ENCODE data around the gene DBT.
"Not testable (repeated sequence)": the region's sequence is repeated elsewhere in the genome, so short reads cannot be mapped to it uniquely, and the experiment has no call there.

Gene DBT

GRCh38 chr1:100267284-100267683 lies 17.6 kb upstream of the DBT start:
- DNase-seq (ENCODE audit: extremely low spot score), result no peak
- TF ChIP-seq HDGF (IDR thresholded peaks at IDR 0.05; ENCODE audit: borderline replicate concordance) (no peak), SUZ12 (IDR thresholded peaks at IDR 0.05) (no peak), NFRKB (IDR thresholded peaks at IDR 0.05) (no peak), FOXM1 (IDR thresholded peaks at IDR 0.05; ENCODE audit: borderline replicate concordance) (no peak)
- POLR2A ChIA-PET, result interaction anchor here (1.9 to 2.9 kb wide), 4 partner anchors 17 to 90 kb away, joined by 5 to 23 read pairs (median 15); partner anchors contain the start of genes CDC14A and DBT
- CTCF ChIA-PET, result no interaction called here

GRCh38 chr1:100266741-100267140 lies 17.1 kb upstream of the DBT start:
- ChIA-PET POLR2A (interaction anchor here (0.5 to 2.9 kb wide), 11 partner anchors 8 to 117 kb away, joined by 3 to 23 read pairs (median 4); partner anchors contain the start of genes CDC14A and DBT), CTCF (interaction anchor here (1.2 kb wide), 1 partner anchor 30 kb away, joined by 3 read pairs; no protein-coding TSS in a partner anchor)
- no peak for DNase-seq (ENCODE audit: extremely low spot score)
- TF ChIP-seq NFRKB (IDR thresholded peaks at IDR 0.05) (no peak), SP1 (IDR thresholded peaks at IDR 0.05) (no peak), CTBP1 (IDR thresholded peaks at IDR 0.05; ENCODE audit: borderline replicate concordance) (no peak), FOXK2 (IDR thresholded peaks at IDR 0.05) (no peak), ARNT (IDR thresholded peaks at IDR 0.05) (no peak), TARDBP (IDR thresholded peaks at IDR 0.05) (no peak)

- TF ChIP-seq HDGF (IDR thresholded peaks at IDR 0.05; ENCODE audit: borderline replicate concordance), result no peak
- peak; percentile 64 for TF ChIP-seq L3MBTL2 (conservative IDR thresholded peaks at IDR 0.05)
- TF ChIP-seq ELF4 (IDR thresholded peaks at IDR 0.05), result no peak
- CTCF ChIA-PET, result interaction anchor here (0.6 to 1.3 kb wide), 4 partner anchors 15 to 92 kb away, joined by 3 to 7 read pairs (median 3); no protein-coding TSS in a partner anchor
- DNase-seq (ENCODE audit: extremely low spot score), result peak; percentile 99
- POLR2A ChIA-PET, result interaction anchor here (0.5 to 2.9 kb wide), 18 partner anchors 9 to 629 kb away, joined by 3 to 23 read pairs (median 4); partner anchors contain the start of genes CDC14A, DBT and EXTL2
Observed at GRCh38 chr1:100265931-100266740, 16.5 kb upstream of the DBT start, which contains the start of gene RTCA. RTCA (plus strand) TSS chr1:100266216; CDS start chr1:100266376, 160 bp downstream.

GRCh38 chr1:100265562-100265930 lies 15.9 kb upstream of the DBT start:
- ChIA-PET POLR2A (interaction anchor here (0.8 to 2.9 kb wide), 17 partner anchors 9 to 629 kb away, joined by 3 to 23 read pairs (median 4); partner anchors contain the start of genes CDC14A, DBT and EXTL2), CTCF (interaction anchor here (1.3 kb wide), 2 partner anchors 15 to 92 kb away, joined by 3 read pairs; no protein-coding TSS in a partner anchor)
- peak; percentile 23 for DNase-seq (ENCODE audit: extremely low spot score)
- TF ChIP-seq FOXK2 (IDR thresholded peaks at IDR 0.05), result no peak
- TF ChIP-seq SP1 (IDR thresholded peaks at IDR 0.05), result no peak
- no peak for TF ChIP-seq LEF1 (IDR thresholded peaks at IDR 0.05; ENCODE audit: borderline replicate concordance)
- no peak for TF ChIP-seq FOXA1 (IDR thresholded peaks at IDR 0.05)
- no peak for TF ChIP-seq ZNF384 (IDR thresholded peaks at IDR 0.05)
- no peak for TF ChIP-seq ELF4 (IDR thresholded peaks at IDR 0.05)
- no peak for TF ChIP-seq TARDBP (IDR thresholded peaks at IDR 0.05)

- CTCF ChIA-PET; POLR2A ChIA-PET; DNase-seq (ENCODE audit: extremely low spot score): not testable (repeated sequence)
Observed at GRCh38 chr1:100264081-100264480, 14.4 kb upstream of the DBT start.

GRCh38 chr1:100261686-100262085 lies 12.1 kb upstream of the DBT start:
- ChIA-PET POLR2A (no interaction called here), CTCF (no interaction called here)
- no peak for DNase-seq (ENCODE audit: extremely low spot score)
- no peak for TF ChIP-seq PKNOX1 (IDR thresholded peaks at IDR 0.05)
- no peak for TF ChIP-seq ZNF384 (IDR thresholded peaks at IDR 0.05)
- no peak for TF ChIP-seq NFRKB (IDR thresholded peaks at IDR 0.05)
- TF ChIP-seq SP1 (IDR thresholded peaks at IDR 0.05), result no peak
- TF ChIP-seq FOXA1 (IDR thresholded peaks at IDR 0.05), result no peak
- no peak for TF ChIP-seq HDGF (IDR thresholded peaks at IDR 0.05; ENCODE audit: borderline replicate concordance)
- no peak for TF ChIP-seq BHLHE40 (IDR thresholded peaks at IDR 0.05; ENCODE audit: borderline replicate concordance)
- no peak for TF ChIP-seq ARNT (IDR thresholded peaks at IDR 0.05)

GRCh38 chr1:100258427-100258826 lies 8.8 kb upstream of the DBT start:
- CTCF ChIA-PET; DNase-seq (ENCODE audit: extremely low spot score); POLR2A ChIA-PET: not testable (repeated sequence)

GRCh38 chr1:100256273-100256672 lies 6.6 kb upstream of the DBT start:
- CTCF ChIA-PET; DNase-seq (ENCODE audit: extremely low spot score); POLR2A ChIA-PET: not testable (repeated sequence)

GRCh38 chr1:100253552-100253951 lies 3.9 kb upstream of the DBT start:
- ChIA-PET POLR2A (interaction anchor here (1.1 kb wide), 1 partner anchor 12 kb away, joined by 3 read pairs; no protein-coding TSS in a partner anchor), CTCF (no interaction called here)
- DNase-seq (ENCODE audit: extremely low spot score), result no peak
- no peak for TF ChIP-seq SP1 (IDR thresholded peaks at IDR 0.05)

Data from HEK293T (cell line).